ENCODE measurements around the gene IFRD1. TPM values are rescaled to one million over a fixed set of nuclear protein-coding genes. Genes with fewer than 3 reads are reported as not detected.

IFRD1 gene, protein sequence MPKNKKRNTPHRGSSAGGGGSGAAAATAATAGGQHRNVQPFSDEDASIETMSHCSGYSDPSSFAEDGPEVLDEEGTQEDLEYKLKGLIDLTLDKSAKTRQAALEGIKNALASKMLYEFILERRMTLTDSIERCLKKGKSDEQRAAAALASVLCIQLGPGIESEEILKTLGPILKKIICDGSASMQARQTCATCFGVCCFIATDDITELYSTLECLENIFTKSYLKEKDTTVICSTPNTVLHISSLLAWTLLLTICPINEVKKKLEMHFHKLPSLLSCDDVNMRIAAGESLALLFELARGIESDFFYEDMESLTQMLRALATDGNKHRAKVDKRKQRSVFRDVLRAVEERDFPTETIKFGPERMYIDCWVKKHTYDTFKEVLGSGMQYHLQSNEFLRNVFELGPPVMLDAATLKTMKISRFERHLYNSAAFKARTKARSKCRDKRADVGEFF
- 34.1 and 55.5 TPM in 2 replicates for total RNA-seq

DNA sequence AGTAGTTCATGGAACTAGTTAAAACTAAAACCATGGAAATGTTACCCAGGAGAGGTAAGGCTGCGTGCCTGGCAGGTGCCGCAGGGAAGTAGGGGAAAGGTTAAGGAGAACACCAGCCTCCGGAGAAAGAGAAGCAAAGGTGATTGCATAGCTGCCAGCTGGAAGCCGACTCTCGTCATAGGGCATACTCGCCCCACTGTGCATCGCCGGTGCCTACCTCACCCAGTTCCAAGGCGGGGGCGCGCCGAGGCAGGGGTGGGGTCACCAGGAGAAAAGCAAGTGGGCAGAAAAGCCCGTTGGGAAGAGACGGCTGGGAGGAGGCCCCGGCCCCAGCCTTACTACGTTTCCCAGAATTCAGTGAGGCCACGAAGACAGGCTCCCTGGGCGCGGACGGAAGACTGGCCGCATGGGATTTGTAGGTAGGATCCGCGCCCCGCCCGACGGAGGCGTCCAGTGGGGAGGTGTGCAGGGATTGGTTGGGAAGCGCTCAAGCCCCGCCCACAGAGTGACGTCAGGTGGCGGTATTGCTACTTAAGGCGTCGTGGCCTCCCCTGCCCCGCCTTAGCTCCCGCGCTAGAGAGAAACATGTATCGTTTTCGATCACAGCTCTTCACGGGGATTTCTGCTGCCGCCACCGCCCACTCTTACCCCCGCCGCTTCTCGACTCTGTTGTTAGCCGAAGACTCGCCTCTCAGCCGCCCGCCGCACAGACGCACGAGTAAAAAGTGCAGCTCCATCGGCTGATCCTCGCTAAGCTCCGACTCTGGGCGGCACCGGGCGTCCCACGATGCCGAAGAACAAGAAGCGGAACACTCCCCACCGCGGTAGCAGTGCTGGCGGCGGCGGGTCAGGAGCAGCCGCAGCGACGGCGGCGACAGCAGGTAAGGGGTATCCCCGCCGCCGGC, at the start of gene IFRD1:
IFRD1 (plus strand) TSS at position 559 of the 905 bp plus-strand sequence; CDS start at position 788, 229 bp downstream.
- DNase-seq, result peak; percentile 99

DNA sequence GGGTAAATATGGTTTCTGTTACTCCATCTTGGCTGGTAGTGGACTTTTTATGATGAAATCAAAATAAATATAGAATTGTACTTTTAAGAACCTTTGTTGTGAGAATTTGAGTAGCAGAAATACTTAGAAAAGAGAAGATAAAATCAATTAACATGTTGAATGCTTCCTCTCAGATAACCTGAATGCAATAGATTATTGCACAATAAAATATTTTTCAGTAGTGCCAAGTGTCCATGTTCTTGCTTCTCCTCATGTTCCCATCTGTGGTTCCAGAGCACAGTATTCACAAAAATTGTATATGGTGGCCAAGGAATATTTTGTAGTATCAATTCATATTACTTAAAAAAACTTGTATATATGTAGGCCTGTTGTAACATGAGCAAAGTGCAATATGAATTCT, 45.9 kb upstream of the IFRD1 start:
- DNase-seq, result no peak

DNA sequence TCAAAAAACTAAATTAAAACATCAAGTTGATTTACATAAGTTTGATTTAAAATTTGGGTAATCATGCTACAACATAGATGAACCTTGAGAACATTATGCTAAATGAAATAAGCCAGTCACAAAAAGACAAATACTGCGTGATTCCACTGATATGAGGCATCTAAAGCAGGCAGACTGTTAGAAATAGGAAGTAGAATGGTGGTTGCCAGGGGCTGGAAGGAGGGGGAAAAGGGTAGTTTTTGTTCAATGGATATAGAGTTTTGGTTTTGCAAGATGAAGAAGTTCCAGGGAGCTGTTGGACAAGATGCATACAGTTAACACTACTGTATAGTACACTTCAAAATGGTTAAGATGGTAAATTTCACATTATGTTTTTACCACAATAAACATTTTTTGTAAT, 45.0 kb upstream of the IFRD1 start:
- DNase-seq, result no peak

DNA sequence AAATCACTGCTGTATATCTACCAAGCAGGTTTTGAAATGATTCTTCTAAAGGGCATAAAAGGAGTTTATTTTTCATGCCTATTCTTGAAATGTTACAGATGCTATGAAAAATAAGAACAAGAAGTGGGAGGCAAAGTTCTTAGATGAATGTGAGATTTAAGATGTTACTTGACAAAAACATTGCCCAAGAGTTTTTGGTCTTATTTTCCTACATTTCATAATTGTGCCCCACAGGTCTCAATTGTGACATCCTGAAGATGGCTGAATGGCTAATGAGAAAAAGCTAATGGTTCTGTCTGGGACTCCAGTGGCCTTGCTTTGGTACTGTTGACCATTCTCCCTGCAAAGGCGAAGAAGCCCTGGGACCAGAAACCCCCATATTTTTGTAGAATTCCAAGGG, 43.0 kb upstream of the IFRD1 start:
- DNase-seq, result no peak

DNA sequence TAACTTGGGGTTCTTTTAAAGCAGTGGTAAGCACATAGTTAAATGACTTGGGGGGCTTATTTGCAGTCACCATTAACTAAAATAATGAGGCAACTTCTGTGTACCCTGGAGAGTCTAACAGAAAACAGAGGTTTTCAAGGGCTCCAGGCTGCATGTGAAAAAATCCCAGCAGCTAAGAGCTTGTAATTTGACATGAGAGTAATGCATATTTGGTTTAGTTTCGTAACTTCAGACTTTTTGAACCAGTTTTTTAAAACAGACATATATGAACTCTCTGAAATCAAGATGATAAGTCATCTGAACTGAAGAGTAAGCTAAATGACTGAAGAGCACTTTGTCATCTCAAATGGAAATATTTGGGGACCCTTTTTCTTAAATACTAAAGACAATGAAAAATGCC, 40.2 kb upstream of the IFRD1 start:
- no peak for DNase-seq

DNA sequence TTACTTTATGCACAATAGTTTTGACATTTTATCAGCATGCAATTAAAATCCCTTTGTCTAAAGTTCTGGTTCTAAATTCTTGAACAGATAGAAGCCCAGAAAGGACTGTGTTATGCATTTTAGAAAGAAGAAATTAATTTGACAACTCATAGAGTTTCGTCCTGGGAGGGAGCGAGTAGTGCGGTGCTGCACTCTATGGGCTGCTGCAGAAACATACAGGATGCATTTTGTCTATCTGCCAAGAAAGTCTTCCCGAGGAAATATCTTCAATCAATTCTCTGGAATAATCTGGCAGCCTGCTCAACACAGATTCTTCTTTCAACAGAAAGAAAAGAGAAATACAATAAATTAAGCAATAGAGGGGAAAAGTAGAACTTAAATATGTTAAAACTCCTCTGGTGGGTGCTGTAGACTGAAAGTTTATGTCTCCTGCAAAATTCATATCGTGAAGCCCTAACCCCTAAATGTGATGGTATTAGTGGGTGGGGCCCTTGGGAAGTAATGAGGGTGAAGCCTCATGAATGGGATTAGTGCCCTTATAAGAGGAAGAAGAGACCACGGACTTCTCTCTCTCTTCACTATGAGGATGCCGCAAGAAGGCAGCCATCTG, 39.0 kb upstream of the IFRD1 start:
- peak; percentile 80 for DNase-seq

DNA sequence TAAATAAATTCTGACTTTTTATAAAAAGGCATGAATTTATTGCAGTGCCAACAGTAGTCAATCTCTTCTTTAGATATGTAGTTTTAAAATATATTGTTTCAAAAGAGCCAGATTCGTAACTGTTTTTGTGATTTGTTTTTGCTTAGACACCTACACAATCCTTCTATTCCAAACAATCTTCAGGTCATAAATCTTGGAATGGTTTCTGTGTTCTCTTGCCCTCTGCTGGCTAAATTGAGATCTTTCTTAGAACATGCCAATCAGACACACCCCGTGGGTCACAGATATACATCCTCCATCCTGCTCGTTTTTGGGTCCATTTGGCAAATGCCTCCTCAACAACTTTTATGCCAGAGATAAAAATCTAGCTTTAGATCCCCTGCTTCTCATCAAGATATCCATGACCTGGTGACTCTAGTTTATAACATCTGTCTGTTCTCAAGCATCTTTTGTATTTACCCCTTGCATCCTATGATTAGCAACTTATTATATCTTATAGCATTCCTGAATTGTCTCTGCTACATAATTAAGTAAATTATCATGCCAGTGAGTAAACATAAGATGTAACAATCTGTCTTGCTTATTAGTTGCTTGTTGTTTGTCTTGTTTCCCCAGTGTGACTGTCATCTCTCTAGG, 35.3 kb upstream of the IFRD1 start:
- DNase-seq, result peak; percentile 74

DNA sequence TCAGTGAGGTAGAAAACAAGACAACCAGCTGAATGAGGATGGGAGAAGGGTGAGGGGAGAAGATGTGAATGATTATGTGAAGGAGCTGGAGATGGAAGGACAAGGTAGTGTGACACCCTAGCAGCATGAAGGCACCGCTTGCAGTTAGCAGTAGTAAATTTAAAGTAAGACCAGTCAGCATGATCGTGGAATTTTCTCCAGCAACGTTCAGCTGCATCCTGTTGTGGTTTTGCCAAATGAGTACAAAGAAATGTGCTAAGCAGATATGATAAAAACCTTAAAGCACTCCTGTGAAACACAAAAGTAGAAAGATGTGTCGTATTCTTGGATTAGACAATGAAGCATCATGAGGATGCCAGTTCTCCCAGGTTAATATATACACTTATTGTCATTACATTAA, 34.1 kb upstream of the IFRD1 start:
- peak; percentile 72 for DNase-seq

DNA sequence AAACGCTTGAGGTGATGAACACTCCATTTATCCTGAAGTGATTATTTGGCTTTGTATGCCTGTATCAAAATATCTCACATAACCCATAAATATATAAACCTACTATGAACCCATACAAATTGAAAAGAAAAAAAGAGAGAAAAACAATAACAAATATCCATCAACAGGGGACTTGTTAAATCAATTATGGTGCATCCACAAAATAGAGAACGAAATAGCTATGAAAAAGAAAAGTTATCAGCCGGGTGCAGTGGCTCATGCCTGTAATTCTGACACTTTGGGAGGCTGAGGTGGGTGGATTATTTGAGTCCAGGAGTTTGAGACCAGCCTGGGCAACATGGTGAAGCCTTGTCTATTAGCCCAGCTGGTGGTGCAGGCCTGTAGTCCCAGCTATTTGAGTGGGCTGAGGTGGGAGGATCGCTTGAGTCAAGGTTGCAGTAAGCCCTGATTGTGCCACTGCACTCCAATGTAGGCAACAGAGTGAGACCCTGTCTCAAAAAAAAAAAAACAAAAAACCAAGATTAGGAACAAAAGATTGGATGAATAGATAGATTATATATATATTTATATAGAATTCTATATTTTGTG, 30.6 kb upstream of the IFRD1 start:
- no peak for DNase-seq

DNA sequence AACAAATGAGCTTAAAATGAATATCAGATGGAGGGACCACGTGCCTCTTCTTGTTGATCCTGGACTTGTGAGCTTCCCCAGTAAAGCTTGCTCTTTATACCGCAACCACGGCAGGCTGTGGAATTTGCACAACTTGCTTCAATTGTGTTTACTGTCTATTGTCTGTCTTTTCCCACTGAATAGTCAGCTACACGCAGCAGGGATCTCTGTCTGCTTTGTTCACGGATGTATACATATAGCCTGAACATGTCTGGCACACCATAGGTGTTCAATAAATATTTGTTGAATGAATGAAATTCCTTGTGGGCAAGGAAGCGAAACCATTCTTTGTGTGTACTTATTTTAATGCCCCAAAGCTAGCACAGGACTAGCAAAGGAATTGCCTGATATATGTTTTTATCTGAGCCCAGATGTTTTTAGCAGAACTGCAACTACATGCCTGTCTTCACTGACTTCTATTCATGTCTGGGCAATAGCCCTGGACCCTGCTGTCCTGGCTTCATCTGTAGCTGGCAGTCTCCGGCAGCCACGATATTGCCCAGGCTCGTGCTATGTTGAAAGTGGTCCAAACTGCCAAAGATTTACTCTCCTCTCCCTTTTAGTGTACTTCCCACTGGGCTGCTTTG, 29.9 kb upstream of the IFRD1 start:
- peak; percentile 9 for DNase-seq

DNA sequence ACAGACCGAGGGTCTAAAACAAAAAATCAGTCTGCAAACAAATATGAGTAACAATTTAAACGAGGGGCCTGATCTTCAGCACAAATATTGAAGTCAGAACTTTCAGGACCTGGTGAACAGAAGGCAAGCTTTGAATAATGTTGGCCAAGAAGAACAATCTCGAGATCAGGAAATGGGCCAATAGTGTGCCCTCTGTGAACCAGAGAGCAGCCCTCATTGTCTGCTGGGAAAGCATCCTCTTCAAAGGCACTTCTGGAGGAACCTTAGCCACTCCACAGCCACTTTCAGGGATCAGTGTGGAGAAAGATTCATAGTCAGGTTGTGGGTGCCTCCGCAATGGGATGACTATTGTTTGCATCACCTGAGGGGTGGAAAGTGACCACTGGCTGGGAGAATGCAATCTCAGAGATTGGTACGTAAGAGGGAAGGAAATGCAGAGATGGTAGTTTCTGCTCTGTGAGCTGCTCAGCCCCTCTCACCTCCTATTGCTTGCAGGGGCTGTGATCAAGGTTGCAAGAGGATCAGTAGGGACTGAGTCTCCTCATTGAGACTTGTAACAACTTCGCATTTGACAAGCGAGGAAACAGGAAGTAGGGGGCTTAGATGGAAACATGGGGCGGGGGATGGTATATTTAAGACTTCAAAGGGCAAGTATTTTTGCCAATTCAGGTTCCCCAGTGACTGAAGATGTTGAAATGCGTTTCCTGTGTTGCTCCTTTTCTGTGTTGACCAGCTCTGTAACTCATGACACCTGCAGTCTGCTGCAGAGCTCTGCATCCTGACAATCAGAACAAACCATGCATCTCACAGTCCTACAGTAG, 28.4 kb upstream of the IFRD1 start:
- no peak for DNase-seq

DNA sequence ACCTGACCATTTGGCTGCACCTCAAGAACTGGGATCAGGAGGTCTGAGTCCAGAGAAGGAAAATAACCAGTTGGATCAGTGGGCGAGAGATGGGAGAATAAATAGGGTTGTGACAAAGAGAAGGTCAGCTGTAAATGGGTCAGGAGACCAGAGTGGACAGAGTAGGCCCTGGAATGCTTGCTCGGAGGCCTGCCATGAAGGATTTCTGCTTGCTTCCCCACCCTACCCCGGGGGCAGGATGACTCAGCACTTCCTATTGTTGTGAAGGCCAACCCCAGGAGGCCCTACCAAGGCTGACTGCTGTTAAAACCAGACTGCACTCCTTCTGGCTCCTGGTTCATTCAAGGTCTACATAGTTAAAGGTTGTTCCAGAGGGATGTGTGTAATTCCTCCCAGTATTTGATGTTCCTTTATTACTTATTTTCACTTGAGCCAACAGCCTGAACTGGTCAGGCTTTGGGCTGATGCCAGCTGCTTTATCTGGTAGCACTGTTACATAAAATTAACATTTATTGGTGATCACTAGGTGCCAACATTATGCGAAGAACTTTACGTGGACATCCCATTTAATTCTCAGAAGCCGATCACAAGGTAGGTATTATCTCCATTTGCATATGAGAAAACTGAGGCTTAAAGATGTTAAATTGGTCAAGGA, 27.3 kb upstream of the IFRD1 start:
- DNase-seq, result peak; percentile 94

DNA sequence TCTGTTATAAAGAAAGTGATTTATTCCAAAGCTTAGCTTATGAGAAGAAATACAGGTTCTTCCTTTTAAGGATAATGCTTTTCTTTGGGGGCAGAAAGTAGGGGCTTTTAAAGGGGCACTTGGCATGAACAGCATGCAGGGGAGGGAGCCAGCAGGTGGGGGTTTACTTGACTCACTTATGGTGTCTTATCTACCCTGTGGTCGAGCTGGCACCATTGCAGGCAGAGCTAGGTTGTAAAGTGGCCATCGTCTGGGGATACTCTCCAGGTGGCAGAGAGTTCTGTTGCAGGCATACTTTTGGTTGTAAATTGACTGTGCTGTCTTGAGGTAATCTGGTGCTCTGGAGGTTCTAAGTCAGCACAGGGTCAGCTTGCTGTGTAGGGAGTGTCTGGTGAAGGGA, 26.3 kb upstream of the IFRD1 start:
- no peak for DNase-seq

DNA sequence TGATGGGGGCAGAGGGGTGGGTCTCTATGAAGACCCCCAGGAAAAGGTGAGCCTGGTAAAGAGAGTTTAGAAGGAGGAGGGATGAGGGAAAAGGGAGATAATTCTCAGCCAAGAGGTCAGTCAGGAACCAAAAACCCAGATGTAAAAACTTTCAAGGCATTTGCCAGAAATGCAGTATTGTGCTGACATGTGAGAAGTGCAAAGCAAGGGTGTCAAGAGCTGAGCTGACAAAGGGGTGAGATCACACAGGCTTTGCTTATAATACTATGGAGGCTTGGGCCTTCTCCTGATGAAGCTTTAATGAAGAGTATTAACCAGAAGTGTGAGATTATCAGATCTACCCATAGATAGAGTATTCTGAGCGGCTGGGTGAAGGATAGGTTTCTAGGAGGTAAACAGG, 22.3 kb upstream of the IFRD1 start:
- DNase-seq, result no peak

DNA sequence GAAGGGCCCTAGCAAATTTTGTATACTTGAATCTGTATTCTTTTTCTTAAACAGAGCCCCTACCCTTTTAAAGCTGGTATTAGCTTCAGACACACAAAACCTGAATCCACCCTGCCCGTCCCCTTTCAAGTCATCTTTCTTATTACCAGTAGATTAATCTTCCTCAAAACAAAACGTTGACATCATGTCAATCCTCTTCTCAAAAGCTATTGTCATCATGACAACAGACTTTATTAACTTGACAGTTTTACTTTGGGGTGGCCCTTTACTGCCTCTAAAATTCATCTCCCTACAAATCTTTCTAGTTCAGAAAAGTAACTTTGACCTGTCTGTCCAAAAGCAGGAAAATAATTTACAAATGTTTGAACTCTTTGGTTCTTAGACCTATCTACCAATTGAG, 21.5 kb upstream of the IFRD1 start:
- no peak for DNase-seq

DNA sequence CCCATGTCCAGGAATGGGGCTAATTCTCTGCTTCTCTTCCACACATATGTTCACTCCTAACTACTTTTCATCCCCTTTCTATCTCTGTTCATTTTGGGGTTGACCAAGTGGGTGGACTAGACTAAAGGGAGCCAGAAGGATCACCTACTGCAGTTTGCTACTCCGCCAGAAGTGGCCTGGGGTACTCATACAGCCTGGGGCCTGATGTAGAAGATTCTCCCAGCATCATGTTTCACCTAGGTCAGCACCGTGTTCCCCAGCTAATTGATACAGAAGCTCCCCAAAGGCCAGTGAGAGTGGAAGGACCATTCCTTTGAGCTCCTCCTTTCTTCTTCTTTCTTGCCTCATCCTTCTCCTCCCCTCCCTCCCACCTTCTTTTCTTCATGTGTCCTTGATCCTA, 19.6 kb upstream of the IFRD1 start:
- no peak for DNase-seq

DNA sequence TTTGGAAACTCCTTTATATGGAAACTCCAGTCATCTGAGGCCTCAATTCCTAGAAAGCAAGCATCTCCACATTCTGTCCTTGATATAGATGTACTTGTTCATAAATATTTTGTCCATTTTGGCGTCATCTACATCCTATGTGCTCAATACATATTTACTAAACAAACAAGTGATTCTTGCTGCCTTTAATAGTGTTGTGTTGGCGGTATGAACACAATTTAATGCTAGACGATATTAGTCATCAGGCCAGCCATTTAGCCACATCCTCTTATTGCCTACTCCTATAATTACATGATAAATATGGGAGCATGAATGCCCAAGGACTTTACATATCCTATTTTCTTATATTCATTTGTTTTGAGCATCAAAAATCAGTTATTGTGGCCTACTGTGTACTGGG, 18.5 kb upstream of the IFRD1 start:
- DNase-seq, result no peak

DNA sequence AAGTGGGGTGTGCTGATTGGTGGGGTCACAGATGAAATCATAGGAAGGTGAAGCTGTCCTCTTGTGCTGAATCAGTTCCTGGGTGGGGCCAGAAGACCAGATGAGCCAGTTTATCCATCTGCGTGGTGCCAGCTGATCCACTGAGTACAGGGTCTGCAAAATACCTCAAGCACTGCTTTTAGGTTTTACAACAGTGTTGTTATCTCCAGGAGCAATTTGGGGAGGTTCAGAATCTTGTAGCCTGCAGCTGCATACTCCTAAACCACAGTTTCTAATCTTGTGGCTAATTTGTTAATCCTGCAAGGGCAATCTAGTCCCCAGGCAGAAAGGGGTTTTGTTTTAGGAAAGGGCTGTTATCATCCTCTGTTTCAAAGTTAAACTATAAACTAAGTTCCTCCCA, 17.0 kb upstream of the IFRD1 start:
- DNase-seq, result no peak

DNA sequence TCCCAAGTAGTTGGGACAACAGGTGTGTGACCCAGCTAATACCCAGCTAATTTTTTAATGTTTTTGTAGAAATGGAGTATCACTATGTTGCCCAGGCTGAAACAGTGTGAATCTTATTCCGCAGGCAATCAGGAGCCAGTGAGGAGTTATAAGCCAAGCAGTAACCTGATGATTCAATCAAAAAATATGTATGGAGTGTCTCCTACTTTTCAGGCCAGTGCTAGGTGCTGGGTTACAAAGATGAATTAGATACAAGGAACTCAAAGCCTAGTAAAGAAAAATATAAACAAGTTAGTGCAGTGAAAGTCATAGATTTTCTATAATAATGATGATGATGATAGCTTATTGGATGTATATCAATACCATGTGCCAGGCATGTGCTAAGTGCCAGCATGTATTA, 13.2 kb upstream of the IFRD1 start:
- DNase-seq, result no peak

DNA sequence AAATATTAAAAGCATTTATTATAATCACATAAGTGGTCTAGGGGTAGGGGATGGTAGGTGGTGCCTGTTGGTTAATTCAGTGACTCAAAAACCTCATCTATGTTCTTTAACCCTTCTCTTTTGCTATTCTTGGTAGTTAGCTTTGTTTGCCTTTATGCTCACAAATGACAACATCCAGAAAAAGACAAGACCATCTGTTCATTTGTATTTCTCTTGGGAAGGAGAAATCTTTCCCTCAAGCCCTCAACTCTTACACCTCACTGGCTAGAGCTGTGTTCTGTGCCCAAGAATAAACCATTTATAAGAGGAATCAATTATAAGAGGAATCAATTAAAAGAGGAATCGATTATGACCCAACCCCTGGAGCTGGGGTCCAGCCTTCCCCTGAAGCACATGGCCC, 10.8 kb upstream of the IFRD1 start:
- no peak for DNase-seq

All from dermis blood vessel endothelial cell (primary cell).